ENCODE results near the gene NARF. TPM values are rescaled to one million over a fixed set of nuclear protein-coding genes. Genes with fewer than 3 reads are reported as not detected.

Gene NARF
- total RNA-seq, 1 experiment from 2014 or later: 96.7 TPM

GRCh38 chr17:82457073-82457928 is 1.2 kb upstream of the NARF start:
- DNase-seq (ENCODE audit: low spot score) (no peak), ATAC-seq (no peak)
- H3K36me3 Mint-ChIP-seq: peaks cover 31% of the 10 kb centered on the region
- ChIA-PET POLR2A (no interaction called here), CTCF (no interaction called here)
- H3K27me3 Mint-ChIP-seq (ENCODE audit: low read depth): peaks cover 6% of the 10 kb centered on the region
- H3K9me3 Mint-ChIP-seq: peaks cover 25% of the 10 kb centered on the region
- H3K4me1 Mint-ChIP-seq: peaks cover 14% of the 10 kb centered on the region
- peak overlapping the region; percentile 94 for H3K4me3 Mint-ChIP-seq
- H3K27ac Mint-ChIP-seq: peak overlapping the region; percentile 92
- TF ChIP-seq NFATC4 (CRISPR knock-in tag; IDR thresholded peaks at IDR 0.05) (no peak), ZBTB21 (CRISPR knock-in tag; IDR thresholded peaks at IDR 0.05; ENCODE audit: borderline replicate concordance) (no peak), JAZF1 (CRISPR knock-in tag; IDR thresholded peaks at IDR 0.05) (no peak)

- DNase-seq (ENCODE audit: low spot score): no peak
- ChIA-PET CTCF (no interaction called here), POLR2A (no interaction called here)
- Mint-ChIP-seq H3K4me1 (peaks cover 14% of the 10 kb centered on the region), H3K27ac (peak overlapping the region; percentile 92), H3K27me3 (ENCODE audit: low read depth) (peaks cover 3% of the 10 kb centered on the region; the same call in 1 of the 2 replicates), H3K9me3 (peaks cover 21% of the 10 kb centered on the region), H3K36me3 (peaks cover 34% of the 10 kb centered on the region), H3K4me3 (peak overlapping the region; percentile 94)
- ATAC-seq: no peak
- TF ChIP-seq ESRRA (CRISPR knock-in tag; IDR thresholded peaks at IDR 0.05; ENCODE audit: borderline replicate concordance) (no peak), PRRX2 (CRISPR knock-in tag; IDR thresholded peaks at IDR 0.05) (no peak), CTCF (IDR thresholded peaks at IDR 0.05) (no peak), SOX15 (CRISPR knock-in tag; IDR thresholded peaks at IDR 0.05) (no peak), HMGXB4 (CRISPR knock-in tag; IDR thresholded peaks at IDR 0.05) (no peak), USF1 (CRISPR knock-in tag; IDR thresholded peaks at IDR 0.05) (peak; percentile 97), CREM (CRISPR knock-in tag; IDR thresholded peaks at IDR 0.05) (no peak), ZNF263 (CRISPR knock-in tag; IDR thresholded peaks at IDR 0.05; ENCODE audit: low read depth) (no peak), USF2 (CRISPR knock-in tag; IDR thresholded peaks at IDR 0.05) (peak; percentile 97), MXD4 (CRISPR knock-in tag; IDR thresholded peaks at IDR 0.05; ENCODE audit: borderline replicate concordance) (no peak), ATF2 (CRISPR knock-in tag; IDR thresholded peaks at IDR 0.05; ENCODE audit: borderline replicate concordance, low read depth) (no peak), FOXK1 (CRISPR knock-in tag; IDR thresholded peaks at IDR 0.05) (peak; percentile 74; the same call in 1 of the 2 replicates), EMX1 (CRISPR knock-in tag; IDR thresholded peaks at IDR 0.05) (no peak), JUN (CRISPR knock-in tag; IDR thresholded peaks at IDR 0.05) (no peak), TEAD1 (CRISPR knock-in tag; IDR thresholded peaks at IDR 0.05) (no peak)
These were observed 687 bp upstream of the NARF start for GRCh38 chr17:82457929-82458178.

Data from WTC11 (cell line).